ENCODE results near the gene CTH.
"Not testable (repeated sequence)": the region's sequence is repeated elsewhere in the genome, so short reads cannot be mapped to it uniquely, and the experiment has no call there.

CTH gene

DNA sequence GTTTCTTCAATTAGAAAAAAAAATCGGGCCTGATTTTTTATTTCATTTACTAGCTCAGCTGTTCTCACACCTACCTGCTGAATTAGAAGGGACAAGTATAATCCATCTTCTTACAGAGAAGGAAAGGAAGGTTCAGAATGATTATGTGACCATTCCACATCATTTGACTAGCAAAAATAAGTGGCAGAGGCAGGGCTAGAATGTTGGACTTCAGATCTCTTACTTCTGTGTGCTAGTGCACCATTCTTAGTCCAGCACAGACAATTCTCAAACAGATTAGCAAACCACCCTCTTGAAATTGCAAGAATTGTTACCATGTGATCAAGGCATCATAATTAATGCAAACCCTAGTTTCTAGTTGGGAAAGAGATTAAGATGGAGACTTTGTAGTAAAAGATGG, 32.7 kb downstream of the CTH start:
- TF ChIP-seq, protein P1, sequence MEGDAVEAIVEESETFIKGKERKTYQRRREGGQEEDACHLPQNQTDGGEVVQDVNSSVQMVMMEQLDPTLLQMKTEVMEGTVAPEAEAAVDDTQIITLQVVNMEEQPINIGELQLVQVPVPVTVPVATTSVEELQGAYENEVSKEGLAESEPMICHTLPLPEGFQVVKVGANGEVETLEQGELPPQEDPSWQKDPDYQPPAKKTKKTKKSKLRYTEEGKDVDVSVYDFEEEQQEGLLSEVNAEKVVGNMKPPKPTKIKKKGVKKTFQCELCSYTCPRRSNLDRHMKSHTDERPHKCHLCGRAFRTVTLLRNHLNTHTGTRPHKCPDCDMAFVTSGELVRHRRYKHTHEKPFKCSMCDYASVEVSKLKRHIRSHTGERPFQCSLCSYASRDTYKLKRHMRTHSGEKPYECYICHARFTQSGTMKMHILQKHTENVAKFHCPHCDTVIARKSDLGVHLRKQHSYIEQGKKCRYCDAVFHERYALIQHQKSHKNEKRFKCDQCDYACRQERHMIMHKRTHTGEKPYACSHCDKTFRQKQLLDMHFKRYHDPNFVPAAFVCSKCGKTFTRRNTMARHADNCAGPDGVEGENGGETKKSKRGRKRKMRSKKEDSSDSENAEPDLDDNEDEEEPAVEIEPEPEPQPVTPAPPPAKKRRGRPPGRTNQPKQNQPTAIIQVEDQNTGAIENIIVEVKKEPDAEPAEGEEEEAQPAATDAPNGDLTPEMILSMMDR (IDR thresholded peaks at IDR 0.05): no peak
- Histone ChIP-seq H3K27me3 (no peaks in the 10 kb centered on the region), H3K9me3 (no peaks in the 10 kb centered on the region), H3K4me3 (no peak overlapping the region), H3K27ac (no peak overlapping the region), H3K4me1 (no peaks in the 10 kb centered on the region), H3K36me3 (peaks cover under 1 to 15% (median 10%) of the 10 kb centered on the region in 3 donors)
- intact Hi-C loops (cut with DNase I; ENCODE audit: low total_unique reads): no loop called here
- DNase-seq: no peak

DNA sequence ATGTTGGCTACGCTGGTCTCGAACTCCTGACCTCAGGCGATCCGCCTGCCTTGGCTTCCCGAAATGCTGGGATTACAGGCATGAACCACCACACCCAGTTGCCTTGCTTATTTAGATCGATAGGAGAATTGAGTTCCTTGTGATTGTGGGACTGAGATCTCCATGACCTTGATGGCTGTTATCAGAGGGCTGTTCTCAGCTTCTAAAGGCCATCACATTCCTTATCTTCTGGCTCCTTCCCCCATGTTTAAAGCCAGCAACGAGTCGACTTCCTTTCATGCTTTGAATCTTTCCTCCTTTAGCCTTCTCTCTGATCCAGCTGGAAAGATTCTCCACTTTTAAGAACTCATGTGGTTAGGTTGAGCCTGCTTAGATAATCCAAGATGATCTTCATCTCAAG, 38.0 kb downstream of the CTH start:
- H3K4me3 ChIP-seq: no peak overlapping the region

DNA sequence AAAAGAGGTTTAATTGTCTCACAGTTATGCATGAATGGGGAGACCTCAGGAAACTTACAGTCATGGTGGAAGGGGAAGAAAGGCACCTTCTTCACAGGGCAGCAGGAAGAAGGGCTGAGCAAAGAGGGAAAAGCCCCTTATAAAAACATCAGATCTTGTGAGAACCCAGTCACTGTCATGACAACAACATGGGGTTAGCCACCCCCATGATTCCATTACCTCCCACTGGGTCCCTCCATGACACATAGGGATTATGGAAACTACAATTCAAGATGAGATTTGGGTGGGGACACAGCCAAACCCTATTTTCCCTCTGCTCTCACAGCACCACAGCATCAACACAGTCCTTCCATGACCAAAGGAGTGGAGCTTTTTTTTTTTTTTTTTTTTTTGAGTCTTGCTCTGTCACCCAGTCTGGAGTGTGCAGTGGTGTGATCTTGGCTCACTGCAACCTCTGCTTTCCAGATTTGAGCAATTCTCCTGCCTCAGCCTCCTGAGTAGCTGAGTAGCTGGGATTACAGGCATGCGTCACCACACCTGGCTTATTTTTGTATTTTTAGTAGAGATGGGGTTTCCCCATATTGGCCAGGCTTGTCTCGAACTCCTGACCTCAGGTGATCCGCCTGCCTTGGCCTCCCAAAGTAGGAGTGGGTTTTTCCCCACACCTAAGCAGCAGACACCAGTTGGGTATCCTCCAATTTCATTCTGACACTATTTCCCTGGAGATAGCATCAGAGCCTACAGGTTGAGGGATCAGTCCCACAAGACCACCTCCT, 41.3 kb downstream of the CTH start:
- H3K4me3 ChIP-seq; intact Hi-C loops (cut with DNase I; ENCODE audit: low total_unique reads); H3K27me3 ChIP-seq; H3K9me3 ChIP-seq; DNase-seq; H3K36me3 ChIP-seq; H3K4me1 ChIP-seq; H3K27ac ChIP-seq: not testable (repeated sequence)

More for the DNA sequence above, 38.0 kb downstream of the CTH start:
- Histone ChIP-seq H3K27me3 (no peaks in the 10 kb centered on the region), H3K36me3 (no peaks in the 10 kb centered on the region), H3K4me1 (no peaks in the 10 kb centered on the region), H3K9me3 (no peaks in the 10 kb centered on the region), H3K27ac (no peak overlapping the region)
- TF ChIP-seq, protein P1 (IDR thresholded peaks at IDR 0.05): no peak
- intact Hi-C loops (cut with DNase I; ENCODE audit: low total_unique reads): no loop called here
- no peak for DNase-seq

DNA sequence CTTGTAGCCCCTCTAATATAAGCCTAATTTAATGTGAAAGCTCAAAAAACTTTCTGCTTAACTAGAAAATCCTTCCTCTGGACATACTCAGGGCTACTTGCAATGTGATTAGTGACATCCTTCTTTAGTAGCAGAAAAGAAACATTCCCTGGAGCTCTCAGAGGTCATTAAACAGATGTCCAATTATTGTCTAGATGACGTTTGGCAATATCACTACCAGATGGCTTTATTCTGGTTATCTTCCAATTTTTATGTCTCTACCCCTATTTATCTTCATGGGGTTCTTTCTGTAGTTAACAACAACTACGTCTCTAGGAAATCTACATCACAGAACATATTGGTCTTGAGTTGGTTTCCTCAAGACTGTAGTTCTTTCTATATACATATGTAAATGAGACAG, 44.2 kb downstream of the CTH start:
- intact Hi-C loops (cut with DNase I; ENCODE audit: low total_unique reads): no loop called here
- TF ChIP-seq, protein P1 (IDR thresholded peaks at IDR 0.05): no peak

DNA sequence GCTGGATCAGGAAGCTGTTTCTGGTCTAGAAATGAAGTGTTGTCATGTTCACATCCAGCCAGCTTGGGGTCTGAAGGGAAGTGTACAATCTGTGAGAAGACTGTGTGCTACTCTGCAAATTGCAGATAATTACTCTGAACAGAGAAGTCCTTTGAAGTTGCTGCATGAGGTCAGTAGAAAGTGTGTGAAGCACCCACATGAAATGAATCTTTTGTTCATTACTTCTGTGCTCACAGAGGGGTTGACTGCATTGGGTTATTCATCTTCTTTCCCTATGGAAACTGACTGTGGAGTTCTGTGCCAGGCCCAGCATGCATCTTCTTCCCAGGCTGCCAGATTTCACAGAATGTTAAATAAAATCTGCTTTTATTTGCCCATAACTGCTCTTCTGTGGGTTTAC, 47.1 kb downstream of the CTH start:
- H3K4me1 ChIP-seq: no peaks in the 10 kb centered on the region
- intact Hi-C loops (cut with DNase I; ENCODE audit: low total_unique reads): no loop called here

More for the DNA sequence above, 44.2 kb downstream of the CTH start:
- Histone ChIP-seq H3K27ac (no peak overlapping the region), H3K36me3 (no peaks in the 10 kb centered on the region), H3K27me3 (no peaks in the 10 kb centered on the region), H3K9me3 (no peaks in the 10 kb centered on the region), H3K4me3 (no peak overlapping the region), H3K4me1 (no peaks in the 10 kb centered on the region)
- no peak for DNase-seq

More for the DNA sequence above, 47.1 kb downstream of the CTH start:
- no peak overlapping the region for H3K4me3 ChIP-seq
- H3K27ac ChIP-seq: no peak overlapping the region
- DNase-seq: no peak
- TF ChIP-seq, protein P1 (IDR thresholded peaks at IDR 0.05): no peak
- H3K27me3 ChIP-seq: no peaks in the 10 kb centered on the region
- H3K36me3 ChIP-seq: no peaks in the 10 kb centered on the region
- no peaks in the 10 kb centered on the region for H3K9me3 ChIP-seq
